Transverse colon (tissue), 4 donors: ENCODE results near the gene PYGB. TPM values are rescaled to one million over a fixed set of nuclear protein-coding genes. Genes with fewer than 3 reads are reported as not detected.

Source experiments
- DNase-seq: peaks from one replicate; pipeline ENCODE4 v3.0.0-alpha.2; 2019
- H3K27ac ChIP-seq, 4 donors: fragments of 200-600 bp; sonication (generic); 2 replicates each; pipeline ENCODE4 v1.5.1; 2016 to 2018; ENCODE audit warnings: inconsistent platforms in 4 of 4
- H3K27me3 ChIP-seq: fragments of 200-600 bp; sonication (generic); 2 replicates; pipeline ENCODE4 v1.5.1; 2017; ENCODE audit warnings: inconsistent platforms
- H3K36me3 ChIP-seq, 4 donors: fragments of 200-600 bp; sonication (generic); 2 replicates each; pipeline ENCODE4 v1.5.1; 2017 to 2019; ENCODE audit warnings: inconsistent platforms in 4 of 4
- H3K4me1 ChIP-seq, 4 donors: fragments of 200-600 bp; sonication (generic); 2 replicates each; pipeline ENCODE4 v1.5.1; 2017 to 2020; ENCODE audit warnings: inconsistent platforms in 4 of 4
- H3K4me3 ChIP-seq, 4 donors: fragments of 200-600 bp; sonication (generic); 1 replicate in 1 of 4; 2 replicates in 3 of 4; pipeline versions ENCODE4 v1.5.1 to v1.6.1; 2017 to 2019; ENCODE audit warnings: inconsistent platforms in 4 of 4
- H3K9me3 ChIP-seq, 2 donors: fragments of 200-600 bp; sonication (generic); 2 replicates each; pipeline ENCODE4 v1.5.1; 2017 to 2019; ENCODE audit warnings: inconsistent platforms in 2 of 2
- CTCF ChIP-seq, 5 experiments: fragments of 200-600 bp in 3 of 5; fragments of 450-650 bp in 2 of 5; sonication (generic) in 3 of 5; IDR thresholded peaks; 1 replicate in 2 of 5; 2 replicates in 3 of 5; pipeline ENCODE4 v1.5.1; 2016 to 2017; ENCODE audit warnings: antibody characterized with exemption in 5 of 5, inconsistent platforms in 3 of 5, mild to moderate bottlenecking in 2 of 5, moderate library complexity in 1 of 5
- EP300 ChIP-seq: sonication (generic); formaldehyde crosslinking; IDR thresholded peaks from one replicate; pipeline ENCODE4 v1.6.1; 2017; ENCODE audit warnings: antibody characterized with exemption, low read depth
- POLR2A ChIP-seq: fragments of 450-650 bp; IDR thresholded peaks from one replicate; pipeline ENCODE4 v1.6.1; 2016; ENCODE audit warnings: antibody characterized with exemption, mild to moderate bottlenecking, moderate library complexity
- POLR2AphosphoS5 ChIP-seq, 3 donors: sonication (generic); formaldehyde crosslinking; IDR thresholded peaks; one replicate each; pipeline ENCODE4 v1.6.1; 2016; ENCODE audit warnings: antibody characterized with exemption in 3 of 3
- WGBS, 2 donors: methylation state at CpG; one replicate each; pipeline ENCODE4 v1.1.5; 2018; ENCODE audit warnings: low coverage in 1 of 2; 5-methylcytosine and 5-hydroxymethylcytosine counted together
- in situ Hi-C, 4 donors: fragments of 200-750 bp; cut with MboI; loops; one replicate each; pipeline versions ENCODE4 v1.15.0 to v1.15.1; 2017; ENCODE audit warnings: low sequenced_read_pairs in 3 of 4, low pct_ligation_motif_present in 1 of 4, low pct_unique_long_range_greater_than_20kb in 1 of 4
- intact Hi-C: fragments of 100-400 bp; cut with DNase I; formaldehyde crosslinking; loops from one replicate; pipeline ENCODE4 v1.15.1; 2023; ENCODE audit warnings: low total_unique reads
- total RNA-seq, 4 donors: library from RNA; depleted of rRNA; stranded (reverse); fragments of >200 nt; gene quantifications; one replicate each; pipeline ENCODE4 v1.1.0, GENCODE V29; 2016

The PYGB gene
- total RNA-seq, 4 donors from 2014 or later, result 195 to 554 (median 359) TPM

DNA sequence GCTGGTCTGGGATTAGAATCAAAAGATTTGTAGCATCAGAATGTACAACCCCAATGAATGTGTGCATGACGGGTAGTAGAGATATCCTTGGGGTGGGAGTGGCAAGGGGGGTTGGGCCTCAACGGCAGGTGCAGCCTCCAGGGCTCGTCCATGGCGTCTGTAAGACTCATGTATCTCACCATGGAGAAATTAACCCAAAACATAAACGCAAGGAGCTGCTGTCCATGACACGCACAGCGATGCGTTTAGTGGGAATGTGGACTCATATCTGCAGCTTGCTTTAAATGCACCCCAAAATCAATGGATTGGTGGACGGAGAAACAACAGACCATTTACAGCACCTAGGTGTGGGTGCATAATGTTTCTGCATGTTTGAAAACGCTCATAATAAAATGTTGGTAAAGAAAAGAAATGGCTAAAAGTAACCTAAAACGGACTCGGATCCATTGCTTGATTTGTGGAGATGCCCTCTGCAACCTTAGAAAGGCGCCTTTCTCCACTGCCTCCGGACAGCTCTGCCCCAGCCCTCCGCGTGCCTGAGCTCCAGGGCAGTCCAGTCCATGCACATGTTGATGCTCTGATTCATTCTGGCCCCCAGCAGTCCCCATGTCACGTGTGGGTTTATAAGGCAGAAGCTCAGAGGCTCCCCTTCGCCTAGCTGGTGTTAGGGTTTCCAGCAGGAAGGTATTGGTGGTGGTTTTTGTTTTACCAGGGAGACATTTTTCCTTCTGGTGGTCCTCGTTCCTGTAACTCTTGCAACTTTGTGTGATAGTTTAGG lies 24.5 kb downstream of the PYGB start:
- in situ Hi-C loops, result no loop called here
- intact Hi-C loops, result no loop called here
- Histone ChIP-seq H3K27ac (peak overlapping the region; percentile 43 to 72 (median 57)), H3K36me3 (peaks cover 0 to 61% (median 31%) of the 10 kb centered on the region in 4 donors), H3K4me1 (peaks cover 0 to 3% (median 0%) of the 10 kb centered on the region in 4 donors), H3K27me3 (no peaks in the 10 kb centered on the region), H3K4me3 (no peak overlapping the region), H3K9me3 (no peaks in the 10 kb centered on the region)
- TF ChIP-seq EP300, result no peak
- TF ChIP-seq POLR2A, result no peak
- TF ChIP-seq CTCF (IDR thresholded peaks at IDR 0.05), result no peak
- TF ChIP-seq POLR2AphosphoS5 (IDR thresholded peaks at IDR 0.05), result no peak
- 91 to 100% methylated on average over 1 to 19 of the region's 19 CpGs for WGBS, 2 donors
- DNase-seq, result peak; percentile 7

GRCh38 chr20:25273046-25273445 lies 25.2 kb downstream of the PYGB start:
- peaks cover 0 to 64% (median 33%) of the 10 kb centered on the region in 4 donors for H3K36me3 ChIP-seq

DNA sequence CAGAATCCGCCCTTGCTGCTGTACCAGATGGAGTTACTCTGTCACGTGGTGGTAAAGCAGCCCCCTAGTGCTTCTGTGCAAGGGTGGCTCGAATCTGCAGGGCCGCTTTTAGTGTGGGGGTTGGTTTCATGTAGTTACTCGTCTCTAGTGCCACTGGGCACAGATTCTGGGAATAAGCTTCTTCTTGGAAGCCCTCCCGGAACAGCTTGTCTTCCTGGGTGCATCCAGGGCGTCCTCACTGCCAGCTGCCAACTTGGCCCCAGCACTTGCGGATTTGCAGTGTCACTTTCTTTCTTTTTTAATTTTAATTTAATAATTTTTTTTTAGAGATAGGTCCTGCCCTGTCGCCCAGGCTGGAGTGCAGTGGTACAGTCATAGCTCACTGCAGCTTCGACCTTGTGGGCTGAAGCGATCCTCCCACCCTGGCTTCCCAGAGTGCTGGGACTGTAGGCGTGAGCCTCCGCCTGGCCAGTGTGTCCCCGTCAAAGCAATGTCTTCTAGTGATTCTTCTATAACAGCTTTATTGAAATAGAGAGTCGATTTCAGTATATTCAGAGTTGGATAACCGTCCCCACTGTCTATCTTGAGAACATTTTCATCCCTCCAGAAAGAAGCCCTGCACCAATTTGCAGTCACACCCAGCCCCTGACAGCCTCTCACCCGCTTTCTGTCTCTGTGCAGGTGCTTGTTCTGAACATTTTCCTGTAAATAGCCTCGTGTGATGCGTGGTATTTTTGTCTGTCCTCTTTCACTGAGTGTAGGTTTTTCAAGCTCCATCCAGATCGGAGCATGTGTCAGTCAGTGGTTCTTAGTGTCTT lies 25.9 kb downstream of the PYGB start:
- H3K36me3 ChIP-seq, result peaks cover 0 to 65% (median 37%) of the 10 kb centered on the region in 4 donors
- H3K27me3 ChIP-seq, result no peaks in the 10 kb centered on the region
- DNase-seq, result peak; percentile 14
- peak overlapping the region; percentile 43 to 72 (median 57) for H3K27ac ChIP-seq
- in situ Hi-C loops (no loop called here), intact Hi-C loops (no loop called here)
- H3K9me3 ChIP-seq, result no peaks in the 10 kb centered on the region
- no peak overlapping the region for H3K4me3 ChIP-seq
- no peak for TF ChIP-seq POLR2A
- TF ChIP-seq POLR2AphosphoS5 (IDR thresholded peaks at IDR 0.05), result peak in 1 of 3 donors; percentile 29
- no peak for TF ChIP-seq CTCF (IDR thresholded peaks at IDR 0.05)
- TF ChIP-seq EP300, result peak; percentile 69
- peaks cover 0 to 3% (median 1%) of the 10 kb centered on the region in 4 donors for H3K4me1 ChIP-seq
- 80 to 83% methylated on average over 1 to 20 of the region's 20 CpGs for WGBS, 2 donors

More at GRCh38 chr20:25273046-25273445, 25.2 kb downstream of the PYGB start:
- Histone ChIP-seq H3K4me3 (no peak overlapping the region), H3K9me3 (no peaks in the 10 kb centered on the region), H3K4me1 (peaks cover 0 to 3% (median 1%) of the 10 kb centered on the region in 4 donors), H3K27me3 (no peaks in the 10 kb centered on the region), H3K27ac (peak overlapping the region; percentile 43 to 72 (median 57))
- TF ChIP-seq EP300 (no peak), POLR2AphosphoS5 (IDR thresholded peaks at IDR 0.05) (no peak), CTCF (IDR thresholded peaks at IDR 0.05) (no peak), POLR2A (no peak)
- intact Hi-C loops, result no loop called here
- peak; percentile 3 for DNase-seq
- in situ Hi-C loops, result no loop called here
- WGBS, 2 donors, result 88% methylated on average over 10 of the region's 10 CpGs; no CpG with 5 or more reads in 1 of the 2 donors

GRCh38 chr20:25274481-25274880 lies 26.6 kb downstream of the PYGB start:
- peaks cover 0 to 67% (median 36%) of the 10 kb centered on the region in 4 donors for H3K36me3 ChIP-seq
- peaks cover 0 to 6% (median 1%) of the 10 kb centered on the region in 4 donors for H3K4me1 ChIP-seq
- TF ChIP-seq CTCF (IDR thresholded peaks at IDR 0.05) (no peak), EP300 (no peak), POLR2A (no peak), POLR2AphosphoS5 (IDR thresholded peaks at IDR 0.05) (no peak)
- intact Hi-C loops (no loop called here), in situ Hi-C loops (no loop called here)
- H3K27ac ChIP-seq, result peak overlapping the region; percentile 14 to 67 (median 26)
- H3K9me3 ChIP-seq, result no peaks in the 10 kb centered on the region
- WGBS, 2 donors, result 95% methylated on average over 19 of the region's 20 CpGs; no CpG with 5 or more reads in 1 of the 2 donors
- DNase-seq, result peak; percentile 6
- H3K4me3 ChIP-seq, result no peak overlapping the region
- H3K27me3 ChIP-seq, result no peaks in the 10 kb centered on the region
